Colonic mucosa (tissue), 4 donors: Measurements from ENCODE around the gene SLC4A9. TPM values are rescaled to one million over a fixed set of nuclear protein-coding genes. Genes with fewer than 3 reads are reported as not detected.

Experiments used
- DNase-seq: peaks from one replicate; pipeline ENCODE4 v3.0.0-alpha.2; 2020
- H3K27ac ChIP-seq: fragments of 200-600 bp; one replicate; pipeline ENCODE4 v1.8.0; 2021
- H3K27me3 ChIP-seq: fragments of 200-600 bp; one replicate; pipeline ENCODE4 v1.8.0; 2021
- H3K36me3 ChIP-seq: fragments of 200-600 bp; one replicate; pipeline ENCODE4 v1.8.0; 2021
- H3K4me1 ChIP-seq: fragments of 200-600 bp; one replicate; pipeline ENCODE4 v1.8.0; 2021; ENCODE audit warnings: mild to moderate bottlenecking
- H3K4me3 ChIP-seq: fragments of 200-600 bp; one replicate; pipeline ENCODE4 v1.8.0; 2021
- H3K9ac ChIP-seq, 2 donors: one replicate each; pipeline ENCODE4 v1.7.0; 2013; ENCODE audit warnings: control low read depth in 2 of 2, low read depth in 2 of 2, low read length in 2 of 2
- H3K9me3 ChIP-seq: fragments of 200-600 bp; one replicate; pipeline ENCODE4 v1.8.0; 2021
- intact Hi-C: fragments of 100-400 bp; cut with DNase I; formaldehyde crosslinking; loops from one replicate; pipeline ENCODE4 v1.14.1; 2022
- total RNA-seq, 2 donors: library from RNA; stranded (reverse); fragmentation: NEBNext Ultra II Directional in 1 of 2; extraction: Animal tissue kit (Norgen Biotek cat#: 25700) in 1 of 2; gene quantifications; one replicate each; pipeline ENCODE4 v1.2.1, GENCODE V29; 2021
- TF ChIP-seq, protein P1 (sequence below): fragments of 200-600 bp; IDR thresholded peaks from one replicate; pipeline ENCODE4 v1.8.0; 2022; ENCODE audit warnings: antibody characterized with exemption, mild to moderate bottlenecking
- donor health status: healthy.
- donor health status: DM: no; HTN: no; CAD: no.
- donor health status: DM: no; HTN: no; CAD: no.

SLC4A9 gene
- total RNA-seq, 2 donors from 2014 or later = 0.42 TPM; not detected in 1

DNA sequence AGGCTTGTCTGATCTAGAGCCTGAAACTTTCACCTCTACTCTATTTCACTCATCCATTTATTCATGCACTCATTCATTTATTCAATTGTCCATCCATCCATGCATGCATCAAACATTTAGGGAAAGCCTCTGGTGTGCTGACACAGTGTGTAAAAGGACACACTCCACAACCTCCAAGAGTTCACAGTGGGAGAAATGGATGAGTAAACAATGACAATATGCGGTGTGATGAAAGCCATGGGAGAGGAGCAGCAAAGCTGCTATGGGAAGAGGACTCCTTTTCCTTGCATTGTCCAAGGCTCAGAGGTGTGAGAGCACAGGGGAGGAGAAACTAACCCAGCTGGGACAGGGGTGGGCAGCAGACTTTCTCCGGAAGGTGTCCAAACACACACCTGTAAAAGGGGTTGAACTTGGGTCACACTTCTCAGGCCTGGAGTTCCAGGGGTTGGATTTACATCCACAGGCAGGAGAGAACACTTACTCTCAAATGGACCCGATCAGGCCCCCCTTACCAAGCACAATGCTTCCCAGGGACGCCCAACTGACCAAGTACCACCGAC is 35.9 kb upstream of the SLC4A9 start:
- Histone ChIP-seq H3K9me3 (no peaks in the 10 kb centered on the region), H3K27me3 (no peaks in the 10 kb centered on the region), H3K4me1 (no peaks in the 10 kb centered on the region), H3K4me3 (no peak overlapping the region), H3K36me3 (no peaks in the 10 kb centered on the region), H3K27ac (no peak overlapping the region), H3K9ac (no peak overlapping the region)
- TF ChIP-seq, protein P1, sequence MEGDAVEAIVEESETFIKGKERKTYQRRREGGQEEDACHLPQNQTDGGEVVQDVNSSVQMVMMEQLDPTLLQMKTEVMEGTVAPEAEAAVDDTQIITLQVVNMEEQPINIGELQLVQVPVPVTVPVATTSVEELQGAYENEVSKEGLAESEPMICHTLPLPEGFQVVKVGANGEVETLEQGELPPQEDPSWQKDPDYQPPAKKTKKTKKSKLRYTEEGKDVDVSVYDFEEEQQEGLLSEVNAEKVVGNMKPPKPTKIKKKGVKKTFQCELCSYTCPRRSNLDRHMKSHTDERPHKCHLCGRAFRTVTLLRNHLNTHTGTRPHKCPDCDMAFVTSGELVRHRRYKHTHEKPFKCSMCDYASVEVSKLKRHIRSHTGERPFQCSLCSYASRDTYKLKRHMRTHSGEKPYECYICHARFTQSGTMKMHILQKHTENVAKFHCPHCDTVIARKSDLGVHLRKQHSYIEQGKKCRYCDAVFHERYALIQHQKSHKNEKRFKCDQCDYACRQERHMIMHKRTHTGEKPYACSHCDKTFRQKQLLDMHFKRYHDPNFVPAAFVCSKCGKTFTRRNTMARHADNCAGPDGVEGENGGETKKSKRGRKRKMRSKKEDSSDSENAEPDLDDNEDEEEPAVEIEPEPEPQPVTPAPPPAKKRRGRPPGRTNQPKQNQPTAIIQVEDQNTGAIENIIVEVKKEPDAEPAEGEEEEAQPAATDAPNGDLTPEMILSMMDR = no peak
- intact Hi-C loops = no loop called here
- no peak for DNase-seq

DNA sequence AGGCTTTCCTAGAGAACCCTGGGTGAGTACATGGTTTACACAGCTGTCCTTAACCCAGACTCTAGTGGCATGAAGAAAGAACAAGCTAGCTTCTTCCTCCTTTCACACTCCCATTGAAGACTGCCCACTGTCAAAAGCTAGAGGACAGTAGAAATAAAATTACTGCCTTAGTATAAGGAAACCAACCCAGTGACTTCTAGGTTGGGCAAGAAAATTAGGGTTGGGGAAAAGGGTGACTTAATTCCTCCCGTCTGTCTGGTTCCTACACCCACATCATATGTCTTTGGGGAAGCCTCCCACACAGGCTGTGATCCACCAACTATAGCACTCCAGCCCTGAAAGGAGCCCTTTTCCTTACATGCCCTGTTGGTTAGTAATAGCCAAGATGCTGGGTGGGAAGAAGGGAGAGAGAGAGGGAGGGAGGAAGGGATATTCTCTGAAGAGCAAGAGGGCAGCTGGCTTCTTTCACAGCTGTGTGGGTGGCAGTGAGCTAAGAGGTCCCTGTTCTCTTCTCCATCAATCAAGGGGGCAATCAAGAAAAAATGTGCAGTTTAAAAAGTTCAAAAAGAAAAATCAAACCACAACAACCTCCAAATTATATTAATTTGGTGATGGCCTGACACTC is 35.3 kb upstream of the SLC4A9 start:
- H3K36me3 ChIP-seq = no peaks in the 10 kb centered on the region
- TF ChIP-seq, protein P1 = no peak
- H3K4me3 ChIP-seq = no peak overlapping the region
- intact Hi-C loops = no loop called here
- no peaks in the 10 kb centered on the region for H3K27me3 ChIP-seq
- no peaks in the 10 kb centered on the region for H3K4me1 ChIP-seq
- DNase-seq = no peak
- no peak overlapping the region for H3K9ac ChIP-seq
- H3K27ac ChIP-seq = no peak overlapping the region
- H3K9me3 ChIP-seq = no peaks in the 10 kb centered on the region

DNA sequence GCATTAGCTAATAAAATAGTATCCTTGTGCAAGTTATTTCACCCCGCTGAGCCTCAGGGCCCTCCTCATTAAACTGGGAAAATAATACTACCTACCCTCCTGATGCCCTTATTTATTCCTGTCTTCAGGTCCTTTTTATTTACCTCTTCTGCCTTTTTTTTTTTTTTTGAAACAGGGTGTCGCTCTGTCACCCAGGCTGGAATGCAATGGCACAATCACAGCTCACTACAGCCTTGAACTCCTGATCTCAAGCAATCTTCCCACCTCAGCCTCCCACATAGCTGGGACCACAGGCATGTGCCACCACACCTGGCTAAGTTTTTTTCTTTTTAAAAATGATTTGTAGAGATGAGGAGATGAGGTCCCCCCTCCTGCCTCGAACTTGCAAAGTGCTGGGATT is 34.5 kb upstream of the SLC4A9 start:
- Histone ChIP-seq H3K36me3 (no peaks in the 10 kb centered on the region), H3K4me1 (no peaks in the 10 kb centered on the region), H3K27me3 (no peaks in the 10 kb centered on the region), H3K9ac (no peak overlapping the region), H3K27ac (no peak overlapping the region), H3K4me3 (no peak overlapping the region), H3K9me3 (no peaks in the 10 kb centered on the region)
- TF ChIP-seq, protein P1 = no peak
- DNase-seq = no peak
- intact Hi-C loops = no loop called here

DNA sequence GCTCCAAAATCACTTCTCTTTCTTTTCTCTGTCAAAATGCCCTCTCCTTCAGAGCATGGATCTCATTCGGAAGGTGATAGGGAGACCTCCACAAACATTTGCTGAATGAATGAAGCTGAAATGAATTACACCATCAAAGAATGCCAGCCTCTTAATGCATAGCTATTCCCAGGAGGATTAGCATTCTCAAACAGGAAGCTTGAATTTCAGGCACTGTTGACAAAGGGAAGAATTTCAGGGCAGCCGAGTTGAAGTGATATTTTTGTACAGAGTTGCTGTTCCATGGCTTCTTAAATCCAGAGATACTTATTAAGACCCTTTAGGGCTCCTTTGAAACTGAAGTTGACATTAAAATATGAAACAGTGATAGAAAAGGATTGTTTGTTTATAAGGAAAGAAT is 32.4 kb upstream of the SLC4A9 start:
- Histone ChIP-seq H3K36me3 (no peaks in the 10 kb centered on the region), H3K4me3 (no peak overlapping the region), H3K27me3 (no peaks in the 10 kb centered on the region), H3K4me1 (no peaks in the 10 kb centered on the region), H3K9ac (no peak overlapping the region), H3K27ac (no peak overlapping the region), H3K9me3 (no peaks in the 10 kb centered on the region)
- no peak for DNase-seq
- intact Hi-C loops = no loop called here
- TF ChIP-seq, protein P1 = no peak

DNA sequence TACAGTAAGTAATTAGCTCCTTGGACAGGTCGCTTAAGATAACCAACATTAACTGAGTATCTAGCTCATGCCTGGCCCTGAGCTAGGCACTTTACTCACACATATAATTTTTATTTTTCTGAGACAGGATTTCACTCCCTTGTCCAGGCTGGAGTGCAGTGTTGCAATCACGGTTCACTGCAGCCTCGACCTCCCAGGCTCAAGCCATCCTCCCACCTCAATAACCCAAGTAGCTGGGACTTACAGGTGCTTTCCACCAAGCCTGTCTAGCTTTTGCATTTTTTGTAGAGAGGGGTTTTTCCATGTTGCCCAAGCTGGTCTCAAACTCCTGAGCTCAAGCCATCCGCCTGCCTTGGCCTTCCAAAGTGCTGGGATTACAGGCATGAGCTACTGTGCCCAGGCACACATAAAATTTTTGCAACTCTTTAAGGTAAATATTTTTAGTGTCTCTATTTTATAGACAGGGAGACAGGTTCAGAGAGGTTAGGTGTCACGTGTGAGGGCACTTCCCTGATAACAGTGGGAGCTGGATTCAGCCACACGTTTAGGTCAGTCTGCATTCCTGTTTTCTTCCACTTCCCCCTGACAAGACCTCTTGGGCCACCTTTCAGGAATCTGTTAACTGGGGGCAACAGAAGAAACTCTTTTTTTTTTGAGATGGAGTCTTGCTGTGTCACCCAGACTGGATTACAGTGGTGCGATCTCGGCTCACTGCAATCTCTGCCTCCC is 31.8 kb upstream of the SLC4A9 start:
- no peak overlapping the region for H3K9ac ChIP-seq

More for the DNA sequence above, 31.8 kb upstream of the SLC4A9 start:
- Histone ChIP-seq H3K27me3 (no peaks in the 10 kb centered on the region), H3K36me3 (no peaks in the 10 kb centered on the region), H3K4me1 (no peaks in the 10 kb centered on the region), H3K9me3 (no peaks in the 10 kb centered on the region), H3K27ac (no peak overlapping the region), H3K4me3 (no peak overlapping the region)
- TF ChIP-seq, protein P1 = no peak
- DNase-seq = no peak
- intact Hi-C loops = no loop called here
